ENCODE results near the gene POLR2F.

The POLR2F gene

GRCh38 chr22:37982938-37983859 lies 29.7 kb downstream of the POLR2F start:
- no peak for DNase-seq (ENCODE audit: low read depth)

DNA sequence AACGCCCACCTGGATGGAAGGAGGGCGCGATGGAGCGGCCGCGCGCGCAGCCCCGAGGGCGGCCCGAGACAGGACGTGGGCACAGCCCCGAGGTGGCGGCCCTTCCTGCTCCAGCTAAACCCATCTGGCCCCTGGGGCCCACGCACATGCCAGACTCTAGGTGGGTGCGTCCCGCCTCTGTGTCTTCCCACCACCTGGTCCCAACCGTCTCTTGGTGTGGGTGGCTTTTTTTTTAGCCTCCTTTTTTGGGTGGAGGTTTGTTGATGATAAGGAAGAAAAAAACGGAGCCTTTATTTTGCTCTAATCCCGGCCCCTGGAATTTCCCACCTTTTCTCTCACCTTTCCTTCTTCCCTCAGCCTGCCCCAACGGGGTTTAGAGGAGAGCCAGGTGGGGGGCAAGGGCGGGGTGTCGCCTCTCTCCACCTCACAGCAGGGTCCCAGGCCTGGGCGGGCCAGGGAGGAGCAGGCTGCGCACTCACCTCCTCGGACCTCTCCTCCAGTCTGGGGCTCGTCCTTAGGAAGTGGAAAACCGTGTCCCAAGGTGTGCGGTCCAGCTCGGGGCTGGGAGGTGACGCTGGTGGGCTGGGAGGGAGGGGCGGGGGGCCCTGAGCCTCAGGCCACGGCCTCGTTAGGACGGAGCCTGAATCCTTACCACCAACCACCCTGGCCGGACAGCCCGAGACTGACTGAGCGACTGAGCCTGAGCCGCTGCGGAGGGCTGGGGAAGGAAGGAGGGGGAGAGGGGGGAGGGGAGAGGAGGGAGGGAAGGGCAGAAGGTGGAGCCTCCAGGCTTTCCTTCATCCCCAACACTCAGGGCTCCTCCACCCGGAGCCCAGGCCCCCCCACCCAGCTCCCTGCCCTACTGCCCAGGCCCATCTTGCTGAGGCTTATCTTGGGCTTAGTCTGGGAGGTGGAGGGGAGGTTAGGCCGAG lies 30.6 kb downstream of the POLR2F start, which contains the start of gene SOX10:
SOX10 (minus strand) TSS at position 696 of the 932 bp plus-strand sequence. CDS start 771 bp downstream, outside the sequence.
- DNase-seq (ENCODE audit: low read depth) = no peak

DNA sequence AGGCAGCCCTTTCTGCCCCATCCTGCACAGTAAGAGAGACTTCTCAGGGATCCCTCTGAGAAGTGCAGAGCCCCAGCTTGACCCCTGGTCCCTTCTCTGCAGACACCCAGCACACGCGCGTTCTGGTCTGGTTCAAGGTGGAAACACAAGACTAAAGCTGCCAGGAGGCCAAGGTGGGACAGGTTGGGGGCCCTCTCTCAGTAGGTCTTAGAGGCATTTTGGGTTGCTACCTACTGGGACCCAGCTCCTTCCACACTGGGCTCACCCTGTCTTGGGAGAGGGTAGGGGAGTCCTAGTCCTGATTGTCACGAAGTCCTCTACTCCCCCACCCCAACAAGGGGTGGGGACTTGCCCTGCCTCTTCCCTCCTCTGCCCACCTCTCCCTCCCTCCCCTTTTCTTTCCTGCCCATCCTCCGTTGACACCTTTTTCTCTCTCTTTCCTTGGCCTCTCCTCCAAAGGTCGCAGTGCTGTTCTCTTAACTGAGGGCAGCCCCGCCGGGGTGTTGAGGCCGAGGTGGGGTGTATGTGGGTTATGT lies 31.6 kb downstream of the POLR2F start:
- no peak for DNase-seq (ENCODE audit: low read depth)

DNA sequence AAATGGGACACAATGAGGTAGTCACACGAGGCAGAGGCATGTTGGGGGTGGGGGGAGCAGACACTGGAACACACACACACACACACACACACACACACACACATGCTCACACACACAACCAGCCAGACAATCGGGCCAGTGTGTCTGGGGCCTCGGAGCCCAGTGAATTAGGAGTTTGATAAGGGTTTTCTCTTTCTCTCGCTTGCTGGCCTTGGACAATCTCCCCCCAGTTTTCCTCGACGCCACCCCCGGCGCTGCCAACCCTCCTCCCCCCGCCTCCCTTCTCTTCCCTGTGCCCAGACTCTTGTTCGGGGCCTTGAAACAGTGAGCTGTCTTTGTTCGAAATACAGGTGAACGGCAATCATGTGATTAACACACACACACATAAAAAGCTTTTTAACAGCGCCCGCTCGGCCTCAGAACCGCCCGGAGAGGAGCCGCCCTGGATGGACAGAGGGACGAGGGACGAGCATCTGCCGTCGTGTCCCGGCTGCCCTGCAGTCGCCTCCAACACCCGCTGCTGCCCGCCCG lies 32.3 kb downstream of the POLR2F start:
- no peak for DNase-seq (ENCODE audit: low read depth)

DNA sequence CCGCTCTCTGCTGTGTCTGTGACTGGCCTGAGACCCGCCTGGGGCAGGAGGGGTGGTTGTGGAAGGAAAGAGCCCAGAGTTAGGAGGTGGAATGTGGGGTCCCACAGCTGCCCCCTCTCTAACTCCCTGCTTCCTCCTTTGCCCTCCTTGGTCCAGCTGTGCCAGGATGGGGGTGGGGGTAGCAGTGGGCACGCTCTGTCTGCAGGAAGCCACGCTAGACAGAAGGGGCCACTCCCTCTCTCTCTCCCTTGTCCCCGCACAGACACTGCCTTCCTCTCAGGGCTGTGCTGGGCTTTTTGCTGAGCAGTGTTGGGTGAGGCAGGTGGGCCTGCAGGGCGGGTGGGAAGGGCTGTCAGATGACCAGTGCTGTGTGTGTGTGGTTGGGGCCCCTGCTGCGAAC lies 32.9 kb downstream of the POLR2F start:
- no peak for DNase-seq (ENCODE audit: low read depth)

GRCh38 chr22:37989146-37990045 lies 35.9 kb downstream of the POLR2F start:
- DNase-seq (ENCODE audit: low read depth) = no peak

GRCh38 chr22:37990301-37990700 lies 36.8 kb downstream of the POLR2F start:
- DNase-seq (ENCODE audit: low read depth) = no peak

GRCh38 chr22:37990862-37991261 lies 37.4 kb downstream of the POLR2F start:
- no peak for DNase-seq (ENCODE audit: low read depth)

GRCh38 chr22:37991731-37992442 lies 38.4 kb downstream of the POLR2F start:
- no peak for DNase-seq (ENCODE audit: low read depth)

DNA sequence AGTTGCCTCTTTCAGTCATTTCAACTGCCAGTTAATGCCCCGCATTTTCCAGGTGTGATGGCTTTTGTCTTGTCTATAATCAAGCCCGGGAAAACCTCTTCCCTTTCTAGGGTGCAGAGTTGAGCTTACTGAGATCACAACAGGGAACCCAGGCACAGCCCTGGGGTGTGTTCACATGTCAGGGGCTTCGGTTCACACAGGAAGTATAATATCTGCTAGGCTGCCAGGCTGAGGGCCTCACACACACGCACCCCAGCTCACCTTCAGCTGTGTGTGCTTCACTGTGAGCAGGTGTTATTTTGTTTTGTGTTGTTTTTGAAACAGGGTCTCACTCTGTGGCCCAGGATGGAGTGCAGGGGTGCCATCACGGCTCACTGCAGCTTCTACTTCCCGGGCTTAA lies 40.5 kb downstream of the POLR2F start:
- no peak for DNase-seq (ENCODE audit: low read depth)

DNA sequence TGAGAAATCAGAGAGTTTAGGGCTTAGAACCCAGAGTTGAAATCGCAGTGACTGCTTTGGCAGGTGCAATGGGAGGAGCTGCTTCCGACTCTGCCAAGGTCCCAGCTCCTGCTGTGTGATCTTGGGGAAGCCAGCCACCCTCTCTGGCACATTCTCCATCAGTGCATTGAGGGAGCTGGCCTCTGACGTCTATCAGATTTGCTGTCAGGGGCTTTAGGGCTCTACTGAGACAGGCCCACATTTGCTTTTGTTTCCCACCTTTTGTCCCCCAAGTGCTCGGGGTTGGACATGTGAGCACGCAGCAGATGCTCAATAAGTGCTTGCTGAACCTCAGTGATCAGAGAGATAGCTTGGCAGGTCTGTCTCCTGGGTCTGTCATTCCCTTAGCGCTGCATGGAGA lies 41.5 kb downstream of the POLR2F start:
- DNase-seq (ENCODE audit: low read depth) = no peak

GRCh38 chr22:37995460-37995859 lies 42.0 kb downstream of the POLR2F start:
- DNase-seq (ENCODE audit: low read depth) = no peak

GRCh38 chr22:37996079-37996478 lies 42.6 kb downstream of the POLR2F start:
- no peak for DNase-seq (ENCODE audit: low read depth)

DNA sequence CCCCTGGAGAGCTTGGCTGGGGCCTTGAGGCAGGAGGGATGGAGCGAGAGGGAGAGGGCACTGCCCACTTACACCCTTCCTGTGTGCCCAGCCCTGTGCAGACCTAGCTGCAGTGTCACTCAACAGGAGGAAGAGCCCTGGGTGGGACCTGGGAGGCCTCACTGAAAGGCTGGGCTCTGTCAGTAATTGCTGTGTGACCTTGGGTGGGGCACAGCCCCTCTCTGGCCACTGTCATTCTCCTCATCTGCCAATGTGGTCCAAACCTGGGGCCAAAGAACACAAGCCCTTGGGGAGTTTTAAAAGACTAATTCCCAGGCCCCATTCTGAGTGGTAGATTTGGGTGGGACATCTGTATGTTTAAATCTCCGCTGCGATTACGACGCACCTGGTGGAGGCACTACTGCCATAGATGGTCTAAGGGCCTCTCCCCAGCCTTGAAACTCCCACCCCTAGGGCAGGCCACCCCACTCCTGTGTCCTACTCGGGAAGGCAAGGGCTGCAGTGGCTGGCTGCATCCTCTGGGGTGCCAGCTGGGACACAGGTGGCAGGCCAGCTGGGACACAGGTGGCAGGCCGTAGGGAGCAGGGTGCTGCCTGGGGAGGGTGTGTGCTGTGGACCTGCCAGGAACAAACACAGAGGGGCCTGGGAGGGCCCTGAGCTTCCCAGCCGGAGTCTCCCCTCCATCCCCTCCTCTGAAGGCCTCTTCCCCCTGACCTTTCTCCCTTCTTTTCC lies 43.2 kb downstream of the POLR2F start:
- no peak for DNase-seq (ENCODE audit: low read depth)

- no peak for DNase-seq (ENCODE audit: low read depth)
Measured at GRCh38 chr22:37998543-37998942, 45.0 kb downstream of the POLR2F start.

DNA sequence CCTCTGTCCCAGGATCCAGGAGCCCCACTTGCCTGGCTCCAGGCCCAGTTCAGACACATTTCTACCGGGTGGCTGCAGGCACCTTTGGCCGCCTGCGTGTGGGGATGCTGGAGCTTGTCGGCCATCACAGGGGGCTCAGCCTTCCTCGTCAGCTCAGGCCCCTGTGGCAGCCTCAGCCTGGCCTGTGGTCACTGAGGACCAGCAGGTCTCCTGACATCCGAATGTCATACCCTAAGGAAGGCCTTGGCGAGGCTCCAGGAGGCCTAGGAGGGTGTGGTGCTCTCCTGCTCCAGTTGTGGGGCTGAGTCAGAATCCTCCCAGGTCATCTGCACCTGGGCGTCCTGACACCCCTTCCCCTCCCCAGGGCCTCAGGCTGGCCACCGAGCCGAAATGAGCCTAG lies 45.7 kb downstream of the POLR2F start:
- no peak for DNase-seq (ENCODE audit: low read depth)

GRCh38 chr22:37999640-38000272 lies 46.3 kb downstream of the POLR2F start:
- DNase-seq (ENCODE audit: low read depth) = no peak

DNA sequence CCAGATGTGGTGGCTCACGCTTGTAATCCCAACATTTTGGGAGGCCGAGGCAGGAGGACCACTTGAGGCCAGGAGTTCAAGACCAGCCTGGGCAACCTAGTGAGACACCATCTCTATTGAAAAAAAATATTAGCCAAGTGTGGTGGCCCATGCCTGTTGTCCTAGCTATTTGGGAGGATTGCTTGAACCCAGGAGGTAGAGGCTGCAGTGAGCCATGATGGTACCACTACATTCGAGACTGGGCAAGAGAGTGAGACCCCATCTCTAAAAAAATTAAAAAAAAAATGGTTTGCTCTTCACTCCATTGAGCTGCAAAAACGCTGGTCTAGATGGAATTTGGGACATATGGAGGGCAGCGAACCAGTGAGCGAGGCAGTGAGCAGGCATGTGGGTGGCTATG lies 52.4 kb downstream of the POLR2F start:
- DNase-seq (ENCODE audit: low read depth) = no peak

- DNase-seq (ENCODE audit: low read depth) = no peak
Measured at GRCh38 chr22:38006906-38007305, 53.4 kb downstream of the POLR2F start.

Data from GM04503 (cell line).